ENCODE data around the gene POC1B. TPM values are rescaled to one million over a fixed set of nuclear protein-coding genes. Genes with fewer than 3 reads are reported as not detected.

The POC1B gene
- total RNA-seq, 1 experiment from 2014 or later: 32.9 TPM

DNA sequence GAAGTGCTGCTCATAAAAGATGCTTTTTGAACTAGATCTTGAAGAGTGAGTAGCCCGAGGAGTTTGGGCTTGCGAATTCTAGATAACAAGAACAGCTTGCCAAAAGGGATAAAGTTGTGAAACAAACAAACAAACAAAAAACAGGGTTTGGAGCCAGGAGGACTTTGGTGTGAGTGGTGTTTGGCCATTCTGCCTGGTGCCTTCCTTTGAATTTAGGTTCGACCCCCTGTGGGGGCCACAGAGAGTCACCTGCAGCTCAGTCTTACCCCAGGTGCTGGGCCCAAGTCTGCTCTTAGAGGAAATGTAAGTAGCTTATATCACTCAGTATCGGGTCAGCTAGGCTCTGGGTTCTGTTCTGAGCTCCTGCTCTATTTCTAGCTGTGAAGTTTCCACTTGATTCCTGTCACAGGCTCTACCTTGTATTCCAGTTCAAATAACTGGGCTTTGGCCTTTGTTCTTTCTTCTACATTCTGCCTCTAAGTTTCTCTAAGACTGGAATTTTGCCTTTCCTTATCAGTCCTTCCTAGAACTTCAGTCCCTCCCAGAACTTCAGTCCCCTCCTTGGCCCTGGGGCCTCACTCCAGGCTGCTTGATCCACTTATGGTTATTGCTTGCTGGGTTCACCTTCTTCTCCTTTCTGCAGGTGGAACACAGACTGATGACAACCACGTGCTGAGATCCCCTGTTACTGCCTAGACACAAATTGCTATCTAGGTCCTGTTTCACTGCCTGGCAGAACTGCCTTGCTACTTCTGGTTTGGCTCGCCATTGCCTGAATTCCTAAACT lies 153.1 kb downstream of the POC1B start:
- no peaks in the 10 kb centered on the region for H3K9me3 ChIP-seq (replicated peaks)
- no peak overlapping the region for H3K27ac ChIP-seq
- no peaks in the 10 kb centered on the region for H3K36me3 ChIP-seq
- H3K4me1 ChIP-seq: peaks cover 10% of the 10 kb centered on the region
- H3K27me3 ChIP-seq: no peaks in the 10 kb centered on the region
- H3K4me3 ChIP-seq: no peak overlapping the region
- DNase-seq: no peak

DNA sequence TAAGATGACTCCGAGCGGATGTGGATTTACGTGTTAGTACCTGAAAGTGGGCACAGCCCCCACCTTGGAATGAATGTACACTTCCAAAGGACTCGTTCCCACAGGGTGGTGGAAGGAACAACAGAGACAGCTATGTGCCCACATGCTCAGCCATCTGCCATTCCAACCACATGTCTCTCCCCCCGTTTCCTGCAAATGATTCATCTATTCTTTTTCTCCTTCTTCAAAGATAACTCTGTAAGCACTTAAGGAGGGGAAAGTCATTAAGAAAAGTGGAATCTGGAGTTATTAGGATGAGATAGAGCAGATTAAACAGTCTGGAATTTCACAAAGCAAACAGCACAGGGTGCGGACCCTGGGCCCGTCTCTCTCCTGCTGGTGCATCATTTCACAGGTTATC lies 155.0 kb downstream of the POC1B start:
- Histone ChIP-seq H3K4me1 (peaks cover 10% of the 10 kb centered on the region), H3K9me3 (replicated peaks) (no peaks in the 10 kb centered on the region), H3K27me3 (no peaks in the 10 kb centered on the region), H3K4me3 (no peak overlapping the region), H3K36me3 (no peaks in the 10 kb centered on the region), H3K27ac (no peak overlapping the region)
- peak in 1 of 2 experiments; percentile 14 for DNase-seq

DNA sequence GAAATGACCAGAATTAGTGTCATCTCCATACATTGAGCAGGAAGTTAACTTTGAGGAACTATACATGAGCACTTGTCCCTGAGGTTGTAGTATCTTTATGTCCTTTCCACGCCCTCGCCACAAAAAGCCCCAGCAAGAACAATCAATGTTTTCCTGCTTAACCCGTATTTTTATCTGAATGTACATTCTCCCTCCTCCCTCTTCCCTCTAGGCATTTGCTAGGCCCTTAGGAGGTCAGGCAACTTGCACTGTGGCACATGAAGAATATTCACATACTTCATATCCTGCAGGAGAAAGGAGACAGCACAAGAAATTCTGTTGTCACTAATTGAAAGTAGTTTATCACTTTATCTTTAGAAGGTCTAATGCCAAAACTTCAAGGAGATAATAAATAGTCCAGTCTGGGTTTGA lies 155.4 kb downstream of the POC1B start:
- H3K4me3 ChIP-seq: no peak overlapping the region
- H3K27ac ChIP-seq: no peak overlapping the region
- no peak for DNase-seq
- H3K36me3 ChIP-seq: no peaks in the 10 kb centered on the region
- H3K4me1 ChIP-seq: peaks cover 10% of the 10 kb centered on the region
- no peaks in the 10 kb centered on the region for H3K27me3 ChIP-seq
- no peaks in the 10 kb centered on the region for H3K9me3 ChIP-seq (replicated peaks)

Other genes starting within 250 kb of the POC1B start
- 97.3 and 100 TPM in 2 replicates for gene DUSP6, start 173.5 kb downstream of the POC1B start, total RNA-seq (2014; rRNA removed; shearing (Covaris generic))
- gene GALNT4, start 1.3 kb downstream of the POC1B start, total RNA-seq (2014; rRNA removed; shearing (Covaris generic)): 4.5 and 4.7 TPM in 2 replicates
- gene ATP2B1, start 182.8 kb upstream of the POC1B start, total RNA-seq (2014; rRNA removed; shearing (Covaris generic)): 160 and 181 TPM in 2 replicates